SK-N-SH treated with all-trans-retinoic acid at 6 μM for 48 hours (cell line): ENCODE measurements around the gene RBM18.

Experiments used
- ATAC-seq: fragments of 200-7000 bp; cut with Tn5 transposase; 3 replicates; pipeline ENCODE4 v1.9.1; 2020; ENCODE audit warnings: mild to moderate bottlenecking, moderate library complexity
- ARNTL ChIP-seq: fragments of 450-650 bp; formaldehyde crosslinking; IDR thresholded peaks from 2 replicates; pipeline ENCODE4 v1.5.0; 2020; ENCODE audit warnings: low read depth, mild to moderate bottlenecking, moderate library complexity, borderline replicate concordance
- BACH2 ChIP-seq: fragments of 250-450 bp; sonication (Bioruptor Pico); IDR thresholded peaks from 2 replicates; pipeline ENCODE4 v1.9.0; 2021; ENCODE audit warnings: mild to moderate bottlenecking, borderline replicate concordance
- ESRRG ChIP-seq: fragments of 250-450 bp; sonication (Bioruptor Pico); IDR thresholded peaks from 2 replicates; pipeline ENCODE4 v1.6.1; 2021; ENCODE audit warnings: mild to moderate bottlenecking
- GLIS3 ChIP-seq: fragments of 250-450 bp; sonication (Bioruptor Pico); IDR thresholded peaks from 2 replicates; pipeline ENCODE4 v1.5.0; 2020; ENCODE audit warnings: mild to moderate bottlenecking, moderate library complexity
- OSR1 ChIP-seq: fragments of 250-450 bp; sonication (Bioruptor Pico); IDR thresholded peaks from 2 replicates; pipeline ENCODE4 v1.8.0; 2022; ENCODE audit warnings: moderate library complexity, mild to moderate bottlenecking, inconsistent platforms
- PPARA ChIP-seq: fragments of 250-450 bp; sonication (Bioruptor Pico); IDR thresholded peaks from 2 replicates; pipeline ENCODE4 v1.5.0; 2020; ENCODE audit warnings: mild to moderate bottlenecking, borderline replicate concordance
- RARB ChIP-seq: fragments of 250-450 bp; sonication (Bioruptor Pico); IDR thresholded peaks from 2 replicates; pipeline ENCODE4 v1.8.0; 2021; ENCODE audit warnings: mild to moderate bottlenecking, moderate library complexity
- SNAI2 ChIP-seq: fragments of 250-450 bp; sonication (Bioruptor Pico); IDR thresholded peaks from 2 replicates; pipeline ENCODE4 v1.5.0; 2020; ENCODE audit warnings: mild to moderate bottlenecking, moderate library complexity
- TOX ChIP-seq: fragments of 250-450 bp; sonication (Bioruptor Pico); IDR thresholded peaks from 2 replicates; pipeline ENCODE4 v1.8.0; 2021; ENCODE audit warnings: mild to moderate bottlenecking, moderate library complexity, borderline replicate concordance
- ZC3H10 ChIP-seq: fragments of 250-450 bp; sonication (Bioruptor Pico); IDR thresholded peaks from 2 replicates; pipeline ENCODE4 v1.5.1; 2021; ENCODE audit warnings: mild to moderate bottlenecking, moderate library complexity
- ZFP3 ChIP-seq: fragments of 250-450 bp; sonication (Bioruptor Pico); IDR thresholded peaks from 2 replicates; pipeline ENCODE4 v1.5.0; 2020; ENCODE audit warnings: mild to moderate bottlenecking, moderate library complexity
- ZNF565 ChIP-seq: fragments of 450-650 bp; formaldehyde crosslinking; conservative IDR thresholded peaks from 2 replicates; pipeline ENCODE4 v1.5.0; 2020; ENCODE audit warnings: low read depth, mild to moderate bottlenecking, moderate library complexity
- ZNF70 ChIP-seq: fragments of 450-650 bp; formaldehyde crosslinking; IDR thresholded peaks from 2 replicates; pipeline ENCODE4 v1.5.0; 2020; ENCODE audit warnings: mild to moderate bottlenecking, moderate library complexity
- ZNF8 ChIP-seq: fragments of 450-650 bp; formaldehyde crosslinking; IDR thresholded peaks from 2 replicates; pipeline ENCODE4 v1.5.0; 2020; ENCODE audit warnings: mild to moderate bottlenecking, moderate library complexity
- TF ChIP-seq, protein P1 (sequence below): fragments of 250-450 bp; sonication (Bioruptor Pico); IDR thresholded peaks from 2 replicates; pipeline ENCODE4 v1.8.0; 2020; ENCODE audit warnings: mild to moderate bottlenecking, moderate library complexity, borderline replicate concordance
- TF ChIP-seq, protein P2 (sequence below): fragments of 250-450 bp; sonication (Bioruptor Pico); IDR thresholded peaks from 2 replicates; pipeline ENCODE4 v1.8.0; 2021; ENCODE audit warnings: low read depth, mild to moderate bottlenecking, moderate library complexity, borderline replicate concordance
- TF ChIP-seq, protein P3 (sequence below): fragments of 250-450 bp; sonication (Bioruptor Pico); IDR thresholded peaks from 2 replicates; pipeline ENCODE4 v1.5.0; 2020; ENCODE audit warnings: mild to moderate bottlenecking, moderate library complexity
- TF ChIP-seq, protein P4 (sequence below): fragments of 250-450 bp; sonication (Bioruptor Pico); IDR thresholded peaks from 2 replicates; pipeline ENCODE4 v1.5.1; 2021; ENCODE audit warnings: mild to moderate bottlenecking, moderate library complexity

Gene RBM18, protein sequence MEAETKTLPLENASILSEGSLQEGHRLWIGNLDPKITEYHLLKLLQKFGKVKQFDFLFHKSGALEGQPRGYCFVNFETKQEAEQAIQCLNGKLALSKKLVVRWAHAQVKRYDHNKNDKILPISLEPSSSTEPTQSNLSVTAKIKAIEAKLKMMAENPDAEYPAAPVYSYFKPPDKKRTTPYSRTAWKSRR

DNA sequence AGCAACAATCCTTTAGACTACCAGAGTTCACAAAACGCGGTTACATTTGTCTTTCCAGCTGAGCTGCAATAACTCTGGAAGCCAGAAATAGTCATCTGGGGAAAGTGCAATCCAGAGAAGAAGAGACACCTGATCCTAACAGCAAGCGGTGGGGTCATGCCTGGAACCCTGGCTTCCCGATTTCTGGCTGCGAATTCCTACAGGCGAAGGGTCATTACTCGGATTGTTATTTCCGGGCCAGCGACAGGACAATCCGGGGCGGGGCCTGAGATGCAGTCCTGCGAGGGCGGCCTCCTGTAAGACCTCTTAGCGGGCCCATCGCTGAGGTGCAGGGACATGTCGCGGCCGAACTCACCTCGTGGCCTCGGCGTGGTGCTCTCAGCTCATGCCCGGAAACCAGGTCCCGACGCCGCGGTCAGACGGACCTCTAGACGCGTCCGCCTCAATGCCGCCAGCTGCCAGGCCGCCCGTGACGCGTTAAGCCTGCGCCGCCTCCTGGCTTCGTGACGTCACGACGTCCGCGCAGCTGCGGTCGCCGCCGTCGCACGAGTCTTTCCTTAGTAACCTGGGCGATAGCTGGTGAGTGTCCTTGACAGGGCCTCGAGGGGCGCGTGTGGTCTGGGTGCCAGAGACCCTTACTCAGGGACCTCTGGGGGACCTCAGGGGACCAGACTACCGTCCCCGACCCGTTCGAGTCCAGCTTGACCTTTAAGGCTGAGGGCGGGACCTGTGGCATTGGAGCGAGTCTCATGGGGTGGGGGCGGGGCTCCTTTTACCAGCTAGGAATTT lies at the start of gene RBM18, which contains the start of gene MRRF:
Gene RBM18 (minus strand): TSS at position 481 of the 789 bp plus-strand sequence. CDS start 3,348 bp downstream, outside the sequence.
Gene MRRF (plus strand): TSS at position 523 of the 789 bp plus-strand sequence. CDS start 6,010 bp downstream, outside the sequence.
- peak; percentile 92 for ATAC-seq
- TF ChIP-seq RARB = no peak
- TF ChIP-seq BACH2 (CRISPR knock-in tag) = no peak
- TF ChIP-seq TOX (CRISPR knock-in tag) = no peak
- no peak for TF ChIP-seq ESRRG
- TF ChIP-seq OSR1 (CRISPR knock-in tag) = no peak
- TF ChIP-seq ZFP3 (CRISPR knock-in tag) = no peak
- TF ChIP-seq ZNF565 (CRISPR knock-in tag) = no peak
- TF ChIP-seq, protein P1, sequence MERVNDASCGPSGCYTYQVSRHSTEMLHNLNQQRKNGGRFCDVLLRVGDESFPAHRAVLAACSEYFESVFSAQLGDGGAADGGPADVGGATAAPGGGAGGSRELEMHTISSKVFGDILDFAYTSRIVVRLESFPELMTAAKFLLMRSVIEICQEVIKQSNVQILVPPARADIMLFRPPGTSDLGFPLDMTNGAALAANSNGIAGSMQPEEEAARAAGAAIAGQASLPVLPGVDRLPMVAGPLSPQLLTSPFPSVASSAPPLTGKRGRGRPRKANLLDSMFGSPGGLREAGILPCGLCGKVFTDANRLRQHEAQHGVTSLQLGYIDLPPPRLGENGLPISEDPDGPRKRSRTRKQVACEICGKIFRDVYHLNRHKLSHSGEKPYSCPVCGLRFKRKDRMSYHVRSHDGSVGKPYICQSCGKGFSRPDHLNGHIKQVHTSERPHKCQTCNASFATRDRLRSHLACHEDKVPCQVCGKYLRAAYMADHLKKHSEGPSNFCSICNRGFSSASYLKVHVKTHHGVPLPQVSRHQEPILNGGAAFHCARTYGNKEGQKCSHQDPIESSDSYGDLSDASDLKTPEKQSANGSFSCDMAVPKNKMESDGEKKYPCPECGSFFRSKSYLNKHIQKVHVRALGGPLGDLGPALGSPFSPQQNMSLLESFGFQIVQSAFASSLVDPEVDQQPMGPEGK = no peak
- no peak for TF ChIP-seq SNAI2
- TF ChIP-seq, protein P2, sequence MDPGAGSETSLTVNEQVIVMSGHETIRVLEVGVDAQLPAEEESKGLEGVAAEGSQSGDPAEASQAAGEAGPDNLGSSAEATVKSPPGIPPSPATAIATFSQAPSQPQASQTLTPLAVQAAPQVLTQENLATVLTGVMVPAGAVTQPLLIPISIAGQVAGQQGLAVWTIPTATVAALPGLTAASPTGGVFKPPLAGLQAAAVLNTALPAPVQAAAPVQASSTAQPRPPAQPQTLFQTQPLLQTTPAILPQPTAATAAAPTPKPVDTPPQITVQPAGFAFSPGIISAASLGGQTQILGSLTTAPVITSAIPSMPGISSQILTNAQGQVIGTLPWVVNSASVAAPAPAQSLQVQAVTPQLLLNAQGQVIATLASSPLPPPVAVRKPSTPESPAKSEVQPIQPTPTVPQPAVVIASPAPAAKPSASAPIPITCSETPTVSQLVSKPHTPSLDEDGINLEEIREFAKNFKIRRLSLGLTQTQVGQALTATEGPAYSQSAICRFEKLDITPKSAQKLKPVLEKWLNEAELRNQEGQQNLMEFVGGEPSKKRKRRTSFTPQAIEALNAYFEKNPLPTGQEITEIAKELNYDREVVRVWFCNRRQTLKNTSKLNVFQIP (CRISPR knock-in tag) = no peak

DNA sequence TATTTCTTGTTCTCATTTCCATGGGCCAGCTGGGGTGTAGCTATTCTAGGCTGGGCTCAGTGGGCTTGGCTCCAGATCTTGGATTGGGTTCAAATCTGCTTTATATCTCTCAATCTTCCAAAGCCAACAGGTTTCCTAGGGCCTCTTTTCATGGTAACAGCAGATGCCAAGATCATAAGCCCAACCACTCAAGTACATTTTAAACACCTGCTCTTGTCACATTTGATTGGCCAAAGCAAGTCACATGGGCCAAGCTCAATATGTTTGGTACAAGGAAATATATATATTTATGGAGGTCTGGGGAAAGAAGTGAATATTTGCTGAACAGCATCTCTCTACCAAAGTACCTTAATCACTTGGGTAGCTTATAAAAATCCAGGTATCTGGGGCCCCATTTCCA lies 49.5 kb upstream of the RBM18 start:
- ATAC-seq = no peak
- TF ChIP-seq, protein P3, sequence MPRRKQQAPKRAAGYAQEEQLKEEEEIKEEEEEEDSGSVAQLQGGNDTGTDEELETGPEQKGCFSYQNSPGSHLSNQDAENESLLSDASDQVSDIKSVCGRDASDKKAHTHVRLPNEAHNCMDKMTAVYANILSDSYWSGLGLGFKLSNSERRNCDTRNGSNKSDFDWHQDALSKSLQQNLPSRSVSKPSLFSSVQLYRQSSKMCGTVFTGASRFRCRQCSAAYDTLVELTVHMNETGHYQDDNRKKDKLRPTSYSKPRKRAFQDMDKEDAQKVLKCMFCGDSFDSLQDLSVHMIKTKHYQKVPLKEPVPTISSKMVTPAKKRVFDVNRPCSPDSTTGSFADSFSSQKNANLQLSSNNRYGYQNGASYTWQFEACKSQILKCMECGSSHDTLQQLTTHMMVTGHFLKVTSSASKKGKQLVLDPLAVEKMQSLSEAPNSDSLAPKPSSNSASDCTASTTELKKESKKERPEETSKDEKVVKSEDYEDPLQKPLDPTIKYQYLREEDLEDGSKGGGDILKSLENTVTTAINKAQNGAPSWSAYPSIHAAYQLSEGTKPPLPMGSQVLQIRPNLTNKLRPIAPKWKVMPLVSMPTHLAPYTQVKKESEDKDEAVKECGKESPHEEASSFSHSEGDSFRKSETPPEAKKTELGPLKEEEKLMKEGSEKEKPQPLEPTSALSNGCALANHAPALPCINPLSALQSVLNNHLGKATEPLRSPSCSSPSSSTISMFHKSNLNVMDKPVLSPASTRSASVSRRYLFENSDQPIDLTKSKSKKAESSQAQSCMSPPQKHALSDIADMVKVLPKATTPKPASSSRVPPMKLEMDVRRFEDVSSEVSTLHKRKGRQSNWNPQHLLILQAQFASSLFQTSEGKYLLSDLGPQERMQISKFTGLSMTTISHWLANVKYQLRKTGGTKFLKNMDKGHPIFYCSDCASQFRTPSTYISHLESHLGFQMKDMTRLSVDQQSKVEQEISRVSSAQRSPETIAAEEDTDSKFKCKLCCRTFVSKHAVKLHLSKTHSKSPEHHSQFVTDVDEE (CRISPR knock-in tag) = no peak

DNA sequence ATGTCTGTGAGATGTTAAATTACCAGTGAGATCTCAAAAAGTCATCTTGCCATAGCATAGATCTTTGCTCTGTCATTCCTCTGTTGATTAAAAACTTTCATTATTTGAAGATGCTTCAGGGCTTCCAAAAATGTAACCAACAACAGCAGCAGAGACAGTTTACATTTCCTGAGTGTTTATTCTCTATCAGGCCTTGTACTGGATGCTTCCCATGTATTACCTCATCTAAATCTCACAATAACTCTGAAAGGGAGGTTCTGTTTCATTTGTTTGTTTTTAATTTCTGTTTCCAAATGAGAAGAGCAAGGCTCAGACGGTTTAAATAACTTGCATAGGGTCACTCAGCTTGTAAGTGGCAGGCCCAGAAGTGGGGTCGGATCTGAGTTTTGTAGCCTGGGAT lies 45.2 kb upstream of the RBM18 start:
- no peak for ATAC-seq

More for the DNA sequence above, 45.2 kb upstream of the RBM18 start:
- no peak for TF ChIP-seq BACH2 (CRISPR knock-in tag)
- TF ChIP-seq GLIS3 (CRISPR knock-in tag) = no peak
- no peak for TF ChIP-seq ZNF70 (CRISPR knock-in tag)
- TF ChIP-seq OSR1 (CRISPR knock-in tag) = no peak
- TF ChIP-seq PPARA (CRISPR knock-in tag) = no peak
- TF ChIP-seq, protein P4, sequence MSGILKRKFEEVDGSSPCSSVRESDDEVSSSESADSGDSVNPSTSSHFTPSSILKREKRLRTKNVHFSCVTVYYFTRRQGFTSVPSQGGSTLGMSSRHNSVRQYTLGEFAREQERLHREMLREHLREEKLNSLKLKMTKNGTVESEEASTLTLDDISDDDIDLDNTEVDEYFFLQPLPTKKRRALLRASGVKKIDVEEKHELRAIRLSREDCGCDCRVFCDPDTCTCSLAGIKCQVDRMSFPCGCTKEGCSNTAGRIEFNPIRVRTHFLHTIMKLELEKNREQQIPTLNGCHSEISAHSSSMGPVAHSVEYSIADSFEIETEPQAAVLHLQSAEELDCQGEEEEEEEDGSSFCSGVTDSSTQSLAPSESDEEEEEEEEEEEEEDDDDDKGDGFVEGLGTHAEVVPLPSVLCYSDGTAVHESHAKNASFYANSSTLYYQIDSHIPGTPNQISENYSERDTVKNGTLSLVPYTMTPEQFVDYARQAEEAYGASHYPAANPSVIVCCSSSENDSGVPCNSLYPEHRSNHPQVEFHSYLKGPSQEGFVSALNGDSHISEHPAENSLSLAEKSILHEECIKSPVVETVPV (CRISPR knock-in tag) = no peak
- TF ChIP-seq ZNF565 (CRISPR knock-in tag) = no peak
- no peak for TF ChIP-seq ESRRG
- TF ChIP-seq, protein P2 (CRISPR knock-in tag) = no peak
- no peak for TF ChIP-seq RARB
- TF ChIP-seq ZC3H10 (CRISPR knock-in tag) = no peak
- TF ChIP-seq ARNTL = no peak
- TF ChIP-seq, protein P1 = no peak
- TF ChIP-seq SNAI2 = no peak
- no peak for TF ChIP-seq ZNF8 (CRISPR knock-in tag)
